HFF-Myc (cell line): ENCODE results near the gene BPI.

Experiments
- DNase-seq: peaks from one replicate; pipeline ENCODE4 v3.0.0-alpha.2; 2011; ENCODE audit warnings: low read depth; ENCODE audit errors: extremely low read depth
- H3K4me3 ChIP-seq: replicated peaks from 2 replicates; pipeline ENCODE4 v1.5.1; 2011; ENCODE audit warnings: low read depth, mild to moderate bottlenecking, control low read depth, low read length
- CTCF ChIP-seq: IDR thresholded peaks from 2 replicates; pipeline ENCODE4 v1.5.1; 2012; ENCODE audit warnings: mild to moderate bottlenecking, low read depth, low read length, control low read depth; ENCODE audit errors: missing control alignments

BPI gene

GRCh38 chr20:38269040-38269439, 34.9 kb upstream of the BPI start:
- H3K4me3 ChIP-seq = no peak overlapping the region
- DNase-seq = no peak
- TF ChIP-seq CTCF = no peak

GRCh38 chr20:38269715-38270114, 34.2 kb upstream of the BPI start:
- DNase-seq = no peak
- no peak for TF ChIP-seq CTCF
- no peak overlapping the region for H3K4me3 ChIP-seq

GRCh38 chr20:38270869-38271605, 32.9 kb upstream of the BPI start:
- no peak overlapping the region for H3K4me3 ChIP-seq
- no peak for TF ChIP-seq CTCF
- DNase-seq = peak; percentile 84

GRCh38 chr20:38271608-38272120, 32.3 kb upstream of the BPI start:
- no peak for DNase-seq
- no peak for TF ChIP-seq CTCF
- no peak overlapping the region for H3K4me3 ChIP-seq

- no peak overlapping the region for H3K4me3 ChIP-seq
- TF ChIP-seq CTCF = no peak
- no peak for DNase-seq
Observed at GRCh38 chr20:38272398-38272797, 31.6 kb upstream of the BPI start.

- no peak overlapping the region for H3K4me3 ChIP-seq
- no peak for TF ChIP-seq CTCF
- DNase-seq = no peak
Observed at GRCh38 chr20:38272961-38273360, 31.0 kb upstream of the BPI start.
